ENCODE measurements around the gene ANXA2R. TPM values are rescaled to one million over a fixed set of nuclear protein-coding genes. Genes with fewer than 3 reads are reported as not detected.

Gene ANXA2R
- total and polyA plus RNA-seq, 2 donors (not counting 1 experiment from before 2014, with no cell fraction given) = 19.3 to 50.4 TPM

- peaks cover 31 to 34% of the 10 kb centered on the region in 2 donors for H3K4me1 ChIP-seq (ENCODE audit: control insufficient read depth in 2 of 2, insufficient read depth in 2 of 2, low read length in 2 of 2)
Observed at GRCh38 chr5:42993516-42994245, 46.4 kb downstream of the ANXA2R start.

More at GRCh38 chr5:42993516-42994245, 46.4 kb downstream of the ANXA2R start:
- Mint-ChIP-seq H3K4me1 (peaks cover 40% of the 10 kb centered on the region), H3K4me3 (peak overlapping the region; percentile 96), H3K9me3 (ENCODE audit: insufficient read depth) (no peaks in the 10 kb centered on the region), H3K27ac (peak overlapping the region; percentile 100), H3K27me3 (no peaks in the 10 kb centered on the region)
- Histone ChIP-seq H2AFZ (ENCODE audit: insufficient read depth, low read depth, low read length, poor library complexity, severe bottlenecking) (peak overlapping the region; percentile 89), H3K36me3 (replicated peaks in 1 of 2; ENCODE audit: control extremely low read depth in 1 of 2, control insufficient read depth in 1 of 2, extremely low read depth in 1 of 2, insufficient read depth in 2 of 2, low read length in 1 of 2) (peaks cover 0 to 2% of the 10 kb centered on the region in 2 experiments), H3K9ac (ENCODE audit: low read length) (peak overlapping the region; percentile 90), H3K27me3 (replicated peaks in 1 of 4; ENCODE audit: control extremely low read depth in 1 of 4, control insufficient read depth in 3 of 4, insufficient read depth in 4 of 4, low read length in 3 of 4) (peaks cover 0 to 4% (median 0%) of the 10 kb centered on the region in 4 experiments), H4K20me1 (ENCODE audit: control insufficient read depth, insufficient read depth, low read length, poor library complexity, severe bottlenecking) (no peaks in the 10 kb centered on the region), H3K4me2 (replicated peaks; ENCODE audit: low read depth, low read length, poor library complexity, severe bottlenecking) (peak overlapping the region; percentile 84), H3K4me3 (ENCODE audit: control extremely low read depth in 1 of 5, extremely low read depth in 1 of 5, insufficient read depth in 1 of 5, low read depth in 2 of 5, low read length in 4 of 5) (peak overlapping the region; percentile 78 to 97 (median 89)), H3K27ac (ENCODE audit: low read length in 2 of 2) (peak overlapping the region; percentile 93 to 96), H3K79me2 (ENCODE audit: control insufficient read depth, insufficient read depth, low read length) (peaks cover 41% of the 10 kb centered on the region), H3K9me3 (ENCODE audit: control extremely low read depth in 1 of 3, control insufficient read depth in 2 of 3, insufficient read depth in 1 of 3, low read length in 2 of 3) (peaks cover 0 to 5% (median 0%) of the 10 kb centered on the region in 3 donors)
- 1% methylated on average over 24 of the region's 34 CpGs for WGBS (ENCODE audit: insufficient coverage)
- ChIA-PET POLR2A (interaction anchor here (1.1 to 7.1 kb wide), 10 partner anchors 15 to 610 kb away, joined by 3 to 181 read pairs (median 50); partner anchors contain the start of genes ANXA2R, TMEM267 and ZNF131), CTCF (interaction anchor here (1.4 to 11.7 kb wide), 11 partner anchors 15 to 128 kb away, joined by 5 to 194 read pairs (median 27); partner anchors contain the start of gene ANXA2R)
- DNase-seq (peak; percentile 84), ATAC-seq (ENCODE audit: low read depth) (peak; percentile 16)
- TF ChIP-seq EZH2 (IDR thresholded peaks at IDR 0.05; ENCODE audit: borderline replicate concordance, insufficient read depth, low read depth, low read length, poor library complexity, severe bottlenecking) (no peak), CTCF (IDR thresholded peaks at IDR 0.05) (no peak)
- intact Hi-C loops (cut with micrococcal nuclease) = loop anchor here (1.0 to 10.0 kb wide), 4 partner anchors 47 to 491 kb away; partner anchors contain the start of genes ANXA2R, HMGCS1 and TMEM267
